Liver (tissue), 9 donors: ENCODE results near the gene NTN1. TPM values are rescaled to one million over a fixed set of nuclear protein-coding genes. Genes with fewer than 3 reads are reported as not detected.

ENCODE experiments used
- DNase-seq: peaks from one replicate; pipeline ENCODE4 v3.0.0-alpha.2; 2017; ENCODE audit warnings: low spot score
- H3K27ac ChIP-seq, 2 donors: one replicate each; pipeline ENCODE4 v1.7.0; 2013; ENCODE audit warnings: inconsistent platforms in 2 of 2, low read length in 2 of 2, control low read depth in 1 of 2, low read depth in 1 of 2, mild to moderate bottlenecking in 1 of 2
- H3K27me3 ChIP-seq, 4 donors: one replicate each; pipeline versions ENCODE4 v1.6.1 to v1.7.0; 2013; ENCODE audit warnings: low read length in 3 of 4, inconsistent platforms in 1 of 4, mild to moderate bottlenecking in 1 of 4, moderate library complexity in 1 of 4; ENCODE audit not compliant: control insufficient read depth in 4 of 4, insufficient read depth in 4 of 4
- H3K36me3 ChIP-seq, 4 donors: one replicate each; pipeline versions ENCODE4 v1.6.1 to v1.7.0; 2013; ENCODE audit warnings: low read length in 3 of 4, mild to moderate bottlenecking in 3 of 4, low read depth in 1 of 4, moderate library complexity in 1 of 4; ENCODE audit not compliant: control insufficient read depth in 4 of 4, insufficient read depth in 3 of 4
- H3K4me1 ChIP-seq, 4 donors: one replicate each; pipeline versions ENCODE4 v1.6.1 to v1.7.0; 2013; ENCODE audit warnings: low read length in 3 of 4, mild to moderate bottlenecking in 3 of 4, moderate library complexity in 1 of 4; ENCODE audit not compliant: control insufficient read depth in 4 of 4, insufficient read depth in 4 of 4
- H3K4me3 ChIP-seq, 3 donors: one replicate each; pipeline versions ENCODE4 v1.6.1 to v1.7.0; 2013; ENCODE audit warnings: low read length in 3 of 3, control low read depth in 1 of 3, low read depth in 1 of 3, mild to moderate bottlenecking in 1 of 3
- H3K9ac ChIP-seq, 2 donors: one replicate each; pipeline ENCODE4 v1.7.0; 2013; ENCODE audit warnings: low read length in 2 of 2, mild to moderate bottlenecking in 2 of 2, moderate library complexity in 2 of 2, control low read depth in 1 of 2, low read depth in 1 of 2
- H3K9me3 ChIP-seq, 4 donors: one replicate each; pipeline versions ENCODE4 v1.6.1 to v1.7.0; 2013; ENCODE audit warnings: low read length in 3 of 4; ENCODE audit not compliant: control insufficient read depth in 4 of 4
- ATF3 ChIP-seq: IDR thresholded peaks from 2 replicates; pipeline ENCODE4 v1.6.1; 2016; ENCODE audit warnings: antibody characterized with exemption
- FOXA2 ChIP-seq: IDR thresholded peaks from 2 replicates; pipeline ENCODE4 v1.6.1; 2016; ENCODE audit warnings: antibody characterized with exemption
- GABPA ChIP-seq, 2 donors: IDR thresholded peaks in 1 of 2; conservative IDR thresholded peaks in 1 of 2; 2 replicates each; pipeline ENCODE4 v1.6.1; 2016; ENCODE audit warnings: antibody characterized with exemption in 2 of 2, mild to moderate bottlenecking in 1 of 2, moderate library complexity in 1 of 2
- HNF4G ChIP-seq: IDR thresholded peaks from 2 replicates; pipeline ENCODE4 v1.6.1; 2016; ENCODE audit warnings: antibody characterized with exemption
- JUND ChIP-seq, 2 donors: IDR thresholded peaks; 2 replicates each; pipeline ENCODE4 v1.6.1; 2016; ENCODE audit warnings: antibody characterized with exemption in 2 of 2
- MAX ChIP-seq: IDR thresholded peaks from 2 replicates; pipeline ENCODE4 v1.6.1; 2016; ENCODE audit warnings: antibody characterized with exemption
- NR2F2 ChIP-seq: IDR thresholded peaks from 2 replicates; pipeline ENCODE4 v1.6.1; 2016; ENCODE audit warnings: antibody characterized with exemption
- RAD21 ChIP-seq, 2 donors: IDR thresholded peaks; 2 replicates each; pipeline ENCODE4 v1.6.1; 2016; ENCODE audit warnings: antibody characterized with exemption in 2 of 2, mild to moderate bottlenecking in 2 of 2
- TAF1 ChIP-seq: conservative IDR thresholded peaks from 2 replicates; pipeline ENCODE4 v1.6.1; 2016; ENCODE audit warnings: antibody characterized with exemption, mild to moderate bottlenecking
- YY1 ChIP-seq: IDR thresholded peaks from 2 replicates; pipeline ENCODE4 v1.6.1; 2016; ENCODE audit warnings: antibody characterized with exemption, mild to moderate bottlenecking
- ZBTB33 ChIP-seq: IDR thresholded peaks from 2 replicates; pipeline ENCODE4 v1.6.1; 2016; ENCODE audit warnings: antibody characterized with exemption
- WGBS: extraction: QIAGEN DNeasy Blood & Tissue Kit; methylation state at CpG from one replicate; pipeline ENCODE4 v1.1.7; 2013; 5-methylcytosine and 5-hydroxymethylcytosine counted together
- polyA plus RNA-seq, 2 donors: library from polyadenylated mRNA; stranded (reverse) in 1 of 2; unstranded in 1 of 2; fragments of 200-250 nt in 1 of 2; fragments of >200 nt in 1 of 2; fragmentation: Nextera tagmentation in 1 of 2; extraction: Ambion mirVana in 1 of 2; gene quantifications; one replicate each; pipeline versions ENCODE4 v1.2.1 to v1.2.3, GENCODE V29; 2013 to 2015
- total RNA-seq, 2 donors: library from RNA; depleted of rRNA; stranded (reverse); fragments of >200 nt; gene quantifications; one replicate each; pipeline ENCODE4 v1.2.3, GENCODE V29; 2014
- TF ChIP-seq, protein P1 (sequence below): fragments of 150-350 bp; IDR thresholded peaks from 2 replicates; pipeline ENCODE4 v1.5.1; 2017; ENCODE audit warnings: improper control_type of control experiment, low read depth, low read length; ENCODE audit not compliant: missing input control
- donor health status: healthy.
- donor health status: healthy.
- donor health status: healthy.
- donor health status: healthy.
- donor health status: healthy.

The NTN1 gene
- total and polyA plus RNA-seq, 4 donors = 0.14 to 8.7 (median 4.3) TPM

GRCh38 chr17:9272501-9273200 lies 251.3 kb downstream of the NTN1 start (continued):
- TF ChIP-seq RAD21 (IDR thresholded peaks at IDR 0.05) (no peak), HNF4G (no peak), ATF3 (no peak), NR2F2 (no peak)
- TF ChIP-seq, protein P1, sequence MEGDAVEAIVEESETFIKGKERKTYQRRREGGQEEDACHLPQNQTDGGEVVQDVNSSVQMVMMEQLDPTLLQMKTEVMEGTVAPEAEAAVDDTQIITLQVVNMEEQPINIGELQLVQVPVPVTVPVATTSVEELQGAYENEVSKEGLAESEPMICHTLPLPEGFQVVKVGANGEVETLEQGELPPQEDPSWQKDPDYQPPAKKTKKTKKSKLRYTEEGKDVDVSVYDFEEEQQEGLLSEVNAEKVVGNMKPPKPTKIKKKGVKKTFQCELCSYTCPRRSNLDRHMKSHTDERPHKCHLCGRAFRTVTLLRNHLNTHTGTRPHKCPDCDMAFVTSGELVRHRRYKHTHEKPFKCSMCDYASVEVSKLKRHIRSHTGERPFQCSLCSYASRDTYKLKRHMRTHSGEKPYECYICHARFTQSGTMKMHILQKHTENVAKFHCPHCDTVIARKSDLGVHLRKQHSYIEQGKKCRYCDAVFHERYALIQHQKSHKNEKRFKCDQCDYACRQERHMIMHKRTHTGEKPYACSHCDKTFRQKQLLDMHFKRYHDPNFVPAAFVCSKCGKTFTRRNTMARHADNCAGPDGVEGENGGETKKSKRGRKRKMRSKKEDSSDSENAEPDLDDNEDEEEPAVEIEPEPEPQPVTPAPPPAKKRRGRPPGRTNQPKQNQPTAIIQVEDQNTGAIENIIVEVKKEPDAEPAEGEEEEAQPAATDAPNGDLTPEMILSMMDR = no peak

GRCh38 chr17:9273428-9274391 lies 252.4 kb downstream of the NTN1 start:
- WGBS = 72% methylated on average over 21 of the region's 21 CpGs
- Histone ChIP-seq H3K27me3 (no peaks in the 10 kb centered on the region), H3K4me3 (no peak overlapping the region), H3K27ac (no peak overlapping the region), H3K9ac (no peak overlapping the region), H3K9me3 (no peaks in the 10 kb centered on the region), H3K36me3 (no peaks in the 10 kb centered on the region), H3K4me1 (no peaks in the 10 kb centered on the region)
- TF ChIP-seq JUND (IDR thresholded peaks at IDR 0.05) = no peak
- no peak for DNase-seq

DNA sequence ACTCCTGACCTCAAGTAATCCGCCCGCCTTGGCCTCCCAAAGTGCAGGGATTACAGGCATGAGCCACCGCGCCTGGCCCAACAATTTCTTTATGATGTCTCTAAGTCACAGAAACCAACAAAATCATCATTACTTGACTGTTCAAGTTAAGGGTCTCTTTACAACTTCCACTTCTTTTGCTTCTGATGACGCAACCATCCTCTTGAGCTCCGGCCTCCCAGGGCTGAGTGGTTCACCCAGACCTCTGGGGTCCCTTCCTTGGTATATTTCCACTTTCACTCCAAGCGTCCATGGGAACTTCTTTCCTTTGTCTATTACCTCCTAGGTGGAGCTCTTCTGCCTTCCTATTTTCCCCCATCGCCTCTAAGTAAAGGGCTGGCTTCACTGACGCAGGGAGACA lies 253.7 kb downstream of the NTN1 start:
- TF ChIP-seq NR2F2 (no peak), RAD21 (IDR thresholded peaks at IDR 0.05) (no peak), FOXA2 (no peak), ATF3 (no peak), GABPA (IDR thresholded peaks at IDR 0.05 in 1 of 2, conservative IDR thresholded peaks at IDR 0.05 in 1 of 2) (no peak), HNF4G (no peak), TAF1 (no peak), JUND (IDR thresholded peaks at IDR 0.05) (no peak), MAX (no peak), YY1 (no peak), ZBTB33 (no peak)
- no peak overlapping the region for H3K27ac ChIP-seq
- H3K4me1 ChIP-seq = no peaks in the 10 kb centered on the region
- no peaks in the 10 kb centered on the region for H3K27me3 ChIP-seq
- no peak overlapping the region for H3K9ac ChIP-seq
- DNase-seq = no peak
- no peaks in the 10 kb centered on the region for H3K9me3 ChIP-seq
- WGBS = 94% methylated on average over 9 of the region's 9 CpGs
- H3K4me3 ChIP-seq = no peak overlapping the region
- no peaks in the 10 kb centered on the region for H3K36me3 ChIP-seq
